GM13976 (cell line): ENCODE data around the gene TMEM131.

Experiments
- DNase-seq: peaks from one replicate; pipeline ENCODE4 v3.0.0; 2012; ENCODE audit warnings: low spot score
- in situ Hi-C: fragments of 300-500 bp; cut with MboI; formaldehyde crosslinking; loops from one replicate; pipeline ENCODE4 v1.12.0; 2022; ENCODE audit warnings: low sequenced_read_pairs, mixed read lengths, inconsistent platforms; ENCODE audit not compliant: unreplicated experiment
- TF ChIP-seq, protein P1 (sequence below): IDR thresholded peaks from 2 replicates; pipeline ENCODE4 v1.5.1; 2012; ENCODE audit warnings: borderline replicate concordance, mild to moderate bottlenecking; ENCODE audit not compliant: insufficient read depth; ENCODE audit errors: extremely low read depth, missing control alignments, control extremely low read depth

The TMEM131 gene

DNA sequence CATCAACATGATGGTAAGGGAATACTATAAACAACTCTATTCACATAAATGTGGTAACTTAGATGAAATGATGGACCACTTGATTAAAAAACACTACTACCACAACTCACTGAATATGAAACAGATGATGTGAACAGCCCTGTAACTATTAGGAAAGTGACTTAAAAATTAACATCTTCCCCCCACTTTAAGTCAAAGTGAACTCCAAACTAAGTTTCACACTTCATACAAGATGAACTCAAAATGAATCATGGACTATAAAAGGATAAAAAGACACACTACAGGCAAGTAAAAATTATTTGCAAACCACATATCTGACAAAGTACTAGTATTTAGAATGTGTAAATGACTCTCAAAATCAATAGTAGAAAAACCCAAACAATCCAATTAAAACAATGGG lies 210.8 kb downstream of the TMEM131 start:
- TF ChIP-seq, protein P1, sequence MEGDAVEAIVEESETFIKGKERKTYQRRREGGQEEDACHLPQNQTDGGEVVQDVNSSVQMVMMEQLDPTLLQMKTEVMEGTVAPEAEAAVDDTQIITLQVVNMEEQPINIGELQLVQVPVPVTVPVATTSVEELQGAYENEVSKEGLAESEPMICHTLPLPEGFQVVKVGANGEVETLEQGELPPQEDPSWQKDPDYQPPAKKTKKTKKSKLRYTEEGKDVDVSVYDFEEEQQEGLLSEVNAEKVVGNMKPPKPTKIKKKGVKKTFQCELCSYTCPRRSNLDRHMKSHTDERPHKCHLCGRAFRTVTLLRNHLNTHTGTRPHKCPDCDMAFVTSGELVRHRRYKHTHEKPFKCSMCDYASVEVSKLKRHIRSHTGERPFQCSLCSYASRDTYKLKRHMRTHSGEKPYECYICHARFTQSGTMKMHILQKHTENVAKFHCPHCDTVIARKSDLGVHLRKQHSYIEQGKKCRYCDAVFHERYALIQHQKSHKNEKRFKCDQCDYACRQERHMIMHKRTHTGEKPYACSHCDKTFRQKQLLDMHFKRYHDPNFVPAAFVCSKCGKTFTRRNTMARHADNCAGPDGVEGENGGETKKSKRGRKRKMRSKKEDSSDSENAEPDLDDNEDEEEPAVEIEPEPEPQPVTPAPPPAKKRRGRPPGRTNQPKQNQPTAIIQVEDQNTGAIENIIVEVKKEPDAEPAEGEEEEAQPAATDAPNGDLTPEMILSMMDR = no peak

DNA sequence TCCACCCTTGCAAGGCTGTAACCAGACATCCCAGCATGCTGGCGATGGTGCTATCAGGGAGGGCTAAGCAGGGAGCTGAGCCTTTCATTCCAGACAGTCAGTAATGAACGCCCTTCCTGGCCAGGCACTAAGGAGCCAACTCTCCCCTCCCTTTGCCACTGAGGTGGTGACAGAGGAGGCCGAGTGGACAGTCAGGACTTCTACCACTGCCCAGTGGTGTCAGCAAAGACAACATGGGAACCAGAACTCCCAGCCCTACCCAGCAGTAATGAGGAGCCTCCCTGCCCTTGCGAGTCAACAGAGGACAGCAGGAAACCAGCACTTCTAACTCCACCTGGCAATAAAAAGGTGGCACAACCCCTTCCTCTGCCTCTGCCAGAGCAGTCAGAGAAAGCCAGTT lies 213.8 kb downstream of the TMEM131 start:
- DNase-seq = no peak
- TF ChIP-seq, protein P1 = no peak
- in situ Hi-C loops = no loop called here

More for the DNA sequence above, 210.8 kb downstream of the TMEM131 start:
- DNase-seq = no peak
- in situ Hi-C loops = no loop called here

DNA sequence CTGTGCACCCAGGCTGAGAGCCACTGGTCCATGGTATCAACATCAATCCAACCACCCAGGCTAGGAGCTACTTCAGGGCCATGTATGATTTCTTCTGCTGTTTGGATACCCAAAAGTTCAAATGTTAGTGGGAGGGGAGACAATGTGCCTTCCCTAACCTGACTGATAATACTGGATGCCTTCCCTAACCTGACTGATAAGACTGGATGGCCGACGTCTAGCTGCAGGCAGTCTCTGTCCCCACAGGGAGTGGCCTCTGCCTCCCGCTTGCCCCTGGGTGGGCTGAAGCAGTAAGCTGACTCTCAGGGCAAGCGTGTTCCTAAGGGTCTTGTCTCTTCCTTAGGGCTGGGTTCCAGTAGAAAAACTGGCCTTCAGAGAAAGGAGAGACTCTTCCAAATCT lies 216.6 kb downstream of the TMEM131 start:
- TF ChIP-seq, protein P1 = no peak
- DNase-seq = no peak
- in situ Hi-C loops = no loop called here

DNA sequence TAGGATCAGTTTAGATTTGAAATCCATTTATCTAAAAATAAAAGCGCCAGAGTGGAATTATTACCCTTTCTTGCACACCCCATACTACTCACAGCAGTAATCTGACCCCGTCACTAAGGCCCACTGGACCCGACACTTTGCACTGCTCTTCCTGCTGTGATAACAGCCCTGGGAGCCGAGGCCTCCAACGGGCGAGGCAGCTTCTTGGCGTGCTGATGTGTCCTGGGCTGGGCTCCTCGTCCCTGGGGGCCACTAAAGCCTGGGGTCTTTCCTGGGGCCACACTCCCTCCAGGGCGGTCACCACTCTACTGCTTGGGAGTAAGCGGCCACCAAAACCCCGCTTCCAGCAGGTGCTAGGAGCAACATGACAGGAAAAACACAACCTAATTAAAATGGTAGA lies 220.7 kb downstream of the TMEM131 start:
- DNase-seq = no peak
- TF ChIP-seq, protein P1 = no peak
- in situ Hi-C loops = no loop called here

DNA sequence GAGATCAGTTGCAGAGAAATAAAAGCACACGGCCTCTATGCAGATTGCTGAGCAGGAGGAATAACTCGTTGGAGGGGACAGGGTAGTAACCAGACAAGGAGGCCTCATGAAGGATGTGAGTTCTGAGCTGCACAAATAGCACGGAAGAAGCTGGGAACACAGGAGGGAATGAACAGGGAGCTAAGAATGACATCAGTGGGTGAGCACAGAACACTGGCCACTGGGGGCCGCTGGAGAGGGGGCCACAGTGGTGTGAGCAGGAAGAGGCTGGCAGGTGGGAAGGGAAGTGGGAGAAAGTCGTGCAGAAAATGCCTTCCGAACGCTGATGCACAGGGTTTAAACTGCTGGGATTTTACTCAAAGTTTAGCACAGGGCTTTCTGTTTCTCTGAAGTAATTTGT lies 221.3 kb downstream of the TMEM131 start:
- TF ChIP-seq, protein P1 = peak; percentile 21
- in situ Hi-C loops = no loop called here
- no peak for DNase-seq

DNA sequence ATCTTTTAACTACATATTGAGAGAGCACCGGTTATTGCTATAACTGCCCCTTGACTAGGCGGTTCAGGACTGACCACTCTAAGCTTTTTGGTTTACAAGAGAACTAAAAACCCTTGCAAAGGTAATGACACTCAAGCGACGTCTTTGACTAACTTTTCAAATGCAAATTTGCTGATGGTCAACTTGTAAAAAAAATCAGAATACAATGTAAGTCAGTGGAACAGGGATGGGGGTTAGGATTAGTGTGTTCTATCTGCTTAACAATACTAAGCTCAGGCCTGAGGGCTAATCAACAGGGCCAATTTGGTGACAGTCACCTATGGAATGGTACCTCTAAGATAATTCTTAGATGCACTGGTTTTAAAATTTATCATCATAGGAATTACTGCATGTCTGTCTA lies 225.3 kb downstream of the TMEM131 start:
- TF ChIP-seq, protein P1 = no peak
- in situ Hi-C loops = no loop called here
- DNase-seq = no peak

DNA sequence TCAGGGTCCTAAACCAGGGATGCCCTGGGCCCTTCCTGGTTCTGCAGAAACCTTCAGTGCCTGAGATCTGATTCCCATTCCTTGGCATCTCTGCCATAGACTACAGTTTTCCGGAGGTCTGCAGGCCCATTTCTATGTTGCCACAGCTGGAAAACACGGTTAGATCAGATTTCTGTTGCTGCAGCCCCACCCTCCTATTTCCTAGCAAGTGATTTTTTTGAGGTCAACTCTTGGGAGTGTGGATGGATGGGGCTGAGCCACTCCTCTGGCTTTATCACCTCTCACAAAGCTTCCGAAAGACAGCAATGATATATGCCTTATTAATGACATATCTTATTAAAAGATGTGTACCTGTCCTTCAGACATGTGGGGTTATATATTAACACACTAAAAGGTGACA lies 226.0 kb downstream of the TMEM131 start:
- in situ Hi-C loops = no loop called here
- DNase-seq = no peak
- TF ChIP-seq, protein P1 = no peak
